ENCODE data around the gene SLC52A3. TPM values are rescaled to one million over a fixed set of nuclear protein-coding genes. Genes with fewer than 3 reads are reported as not detected.

The SLC52A3 gene
- total and polyA plus RNA-seq, 2 of the 13 experiments (the other 11 are each of a cell fraction or from before 2014, with no cell fraction given) = 0.03 TPM; not detected in 1

- peak; percentile 29; the same call in 1 of the 2 replicates for TF ChIP-seq ZNF687 (CRISPR knock-in tag; IDR thresholded peaks at IDR 0.05)
- 0 out of 2 replicates have a peak, but pooled peaks have one; percentile 19 for TF ChIP-seq RAD21 (CRISPR knock-in tag; IDR thresholded peaks at IDR 0.05)
- TF ChIP-seq STAG1 (CRISPR knock-in tag; IDR thresholded peaks at IDR 0.05) = peak; percentile 77
- TF ChIP-seq SMYD3 (CRISPR knock-in tag; IDR thresholded peaks at IDR 0.05) = no peak
- no peak for TF ChIP-seq HNF4A (CRISPR knock-in tag; IDR thresholded peaks at IDR 0.05)
- peak; percentile 49 for TF ChIP-seq ZNF407 (CRISPR knock-in tag; IDR thresholded peaks at IDR 0.05; ENCODE audit: not compliant biosample characterization)
- TF ChIP-seq ZNF660 (CRISPR knock-in tag; IDR thresholded peaks at IDR 0.05; ENCODE audit: borderline replicate concordance, low read depth) = 0 out of 2 replicates have a peak, but pooled peaks have one; percentile 50
- no peak for TF ChIP-seq KLF9 (CRISPR knock-in tag; IDR thresholded peaks at IDR 0.05; ENCODE audit: low read depth)
- 0 out of 2 replicates have a peak, but pooled peaks have one; percentile 16 for TF ChIP-seq ZNF768 (CRISPR knock-in tag; IDR thresholded peaks at IDR 0.05)
Observed at GRCh38 chr20:768426-768978, at the start of gene SLC52A3 (continued).
